Kidney tubule cell (primary cell): Measurements from ENCODE around the gene LSM4.
"Not testable (repeated sequence)": the region's sequence is repeated elsewhere in the genome, so short reads cannot be mapped to it uniquely, and the experiment has no call there.

ENCODE experiments used
- DNase-seq: peaks from one replicate; pipeline ENCODE4 v3.0.0-alpha.2; 2018; ENCODE audit warnings: low spot score

The LSM4 gene

GRCh38 chr19:18322759-18323460 lies at the start of gene LSM4:
Gene LSM4 (minus strand): TSS chr19:18323076. CDS start chr19:18323020, 56 bp downstream.
- peak; percentile 99 for DNase-seq

- DNase-seq: no peak
Measured at GRCh38 chr19:18368504-18369222, 45.8 kb upstream of the LSM4 start.

GRCh38 chr19:18366021-18366435 lies 43.2 kb upstream of the LSM4 start:
- DNase-seq: peak; percentile 55

GRCh38 chr19:18364826-18365528 lies 42.1 kb upstream of the LSM4 start:
- DNase-seq: peak; percentile 99

GRCh38 chr19:18364277-18364825 lies 41.5 kb upstream of the LSM4 start:
- DNase-seq: not testable (repeated sequence)

- DNase-seq: no peak
Measured at GRCh38 chr19:18363787-18364186, 40.9 kb upstream of the LSM4 start.

GRCh38 chr19:18362934-18363542 lies 40.2 kb upstream of the LSM4 start:
- DNase-seq: no peak

- DNase-seq: no peak
Measured at GRCh38 chr19:18361646-18362045, 38.8 kb upstream of the LSM4 start.

- DNase-seq: no peak
Measured at GRCh38 chr19:18357041-18357440, 34.2 kb upstream of the LSM4 start.

GRCh38 chr19:18354743-18355142 lies 31.9 kb upstream of the LSM4 start:
- DNase-seq: not testable (repeated sequence)

GRCh38 chr19:18353378-18354005 lies 30.6 kb upstream of the LSM4 start:
- no peak for DNase-seq

GRCh38 chr19:18351544-18351943 lies 28.7 kb upstream of the LSM4 start:
- DNase-seq: no peak

- DNase-seq: no peak
Measured at GRCh38 chr19:18350490-18350889, 27.6 kb upstream of the LSM4 start.

- peak; percentile 59 for DNase-seq
Measured at GRCh38 chr19:18349524-18350128, 26.8 kb upstream of the LSM4 start.

GRCh38 chr19:18348818-18349339 lies 26.0 kb upstream of the LSM4 start:
- not testable (repeated sequence) for DNase-seq

GRCh38 chr19:18348171-18348570 lies 25.3 kb upstream of the LSM4 start:
- no peak for DNase-seq

GRCh38 chr19:18346091-18346490 lies 23.2 kb upstream of the LSM4 start:
- no peak for DNase-seq

- no peak for DNase-seq
Measured at GRCh38 chr19:18345296-18345695, 22.4 kb upstream of the LSM4 start.

GRCh38 chr19:18344582-18344950 lies 21.7 kb upstream of the LSM4 start:
- no peak for DNase-seq

- DNase-seq: no peak
Measured at GRCh38 chr19:18342090-18342632, 19.3 kb upstream of the LSM4 start.
